Ishikawa (cell line): ENCODE results near the gene LHFPL2.

ENCODE experiments used
- CEBPB ChIP-seq: IDR thresholded peaks from 2 replicates; pipeline ENCODE4 v1.6.1; 2012
- CREB1 ChIP-seq: IDR thresholded peaks from 2 replicates; pipeline ENCODE4 v1.6.1; 2012; ENCODE audit warnings: low read depth
- EGR1 ChIP-seq: IDR thresholded peaks from 2 replicates; pipeline ENCODE4 v1.6.1; 2012
- EP300 ChIP-seq: IDR thresholded peaks from 2 replicates; pipeline ENCODE4 v1.6.1; 2012; ENCODE audit warnings: borderline replicate concordance
- FOXM1 ChIP-seq: IDR thresholded peaks from 2 replicates; pipeline ENCODE4 v1.6.1; 2012; ENCODE audit warnings: low read depth, borderline replicate concordance
- MAX ChIP-seq: IDR thresholded peaks from 2 replicates; pipeline ENCODE4 v1.6.1; 2012
- NFIC ChIP-seq: IDR thresholded peaks from 2 replicates; pipeline ENCODE4 v1.6.1; 2012
- RAD21 ChIP-seq: IDR thresholded peaks from 2 replicates; pipeline ENCODE4 v1.6.1; 2012; ENCODE audit warnings: low read depth
- TAF1 ChIP-seq: IDR thresholded peaks from 2 replicates; pipeline ENCODE4 v1.6.1; 2012; ENCODE audit warnings: low read depth, mild to moderate bottlenecking
- TCF12 ChIP-seq: IDR thresholded peaks from 2 replicates; pipeline ENCODE4 v1.6.1; 2012; ENCODE audit warnings: low read depth
- TEAD4 ChIP-seq: IDR thresholded peaks from 2 replicates; pipeline ENCODE4 v1.6.1; 2012
- USF1 ChIP-seq: IDR thresholded peaks from 2 replicates; pipeline ENCODE4 v1.6.1; 2012
- YY1 ChIP-seq: IDR thresholded peaks from 2 replicates; pipeline ENCODE4 v1.6.1; 2012; ENCODE audit warnings: low read depth
- ZBTB7A ChIP-seq: IDR thresholded peaks from 2 replicates; pipeline ENCODE4 v1.6.1; 2012; ENCODE audit warnings: low read depth
- TF ChIP-seq, protein P1 (sequence below): IDR thresholded peaks from 2 replicates; pipeline ENCODE4 v1.6.1; 2012; ENCODE audit warnings: low read depth, mild to moderate bottlenecking

The LHFPL2 gene

GRCh38 chr5:78568676-78569075 lies 79.9 kb downstream of the LHFPL2 start:
- TF ChIP-seq CEBPB (no peak), RAD21 (no peak), TEAD4 (no peak), NFIC (no peak), TAF1 (no peak), CREB1 (no peak), EP300 (no peak), EGR1 (no peak), YY1 (no peak), MAX (no peak), USF1 (no peak), ZBTB7A (no peak), TCF12 (no peak), FOXM1 (no peak)
- TF ChIP-seq, protein P1, sequence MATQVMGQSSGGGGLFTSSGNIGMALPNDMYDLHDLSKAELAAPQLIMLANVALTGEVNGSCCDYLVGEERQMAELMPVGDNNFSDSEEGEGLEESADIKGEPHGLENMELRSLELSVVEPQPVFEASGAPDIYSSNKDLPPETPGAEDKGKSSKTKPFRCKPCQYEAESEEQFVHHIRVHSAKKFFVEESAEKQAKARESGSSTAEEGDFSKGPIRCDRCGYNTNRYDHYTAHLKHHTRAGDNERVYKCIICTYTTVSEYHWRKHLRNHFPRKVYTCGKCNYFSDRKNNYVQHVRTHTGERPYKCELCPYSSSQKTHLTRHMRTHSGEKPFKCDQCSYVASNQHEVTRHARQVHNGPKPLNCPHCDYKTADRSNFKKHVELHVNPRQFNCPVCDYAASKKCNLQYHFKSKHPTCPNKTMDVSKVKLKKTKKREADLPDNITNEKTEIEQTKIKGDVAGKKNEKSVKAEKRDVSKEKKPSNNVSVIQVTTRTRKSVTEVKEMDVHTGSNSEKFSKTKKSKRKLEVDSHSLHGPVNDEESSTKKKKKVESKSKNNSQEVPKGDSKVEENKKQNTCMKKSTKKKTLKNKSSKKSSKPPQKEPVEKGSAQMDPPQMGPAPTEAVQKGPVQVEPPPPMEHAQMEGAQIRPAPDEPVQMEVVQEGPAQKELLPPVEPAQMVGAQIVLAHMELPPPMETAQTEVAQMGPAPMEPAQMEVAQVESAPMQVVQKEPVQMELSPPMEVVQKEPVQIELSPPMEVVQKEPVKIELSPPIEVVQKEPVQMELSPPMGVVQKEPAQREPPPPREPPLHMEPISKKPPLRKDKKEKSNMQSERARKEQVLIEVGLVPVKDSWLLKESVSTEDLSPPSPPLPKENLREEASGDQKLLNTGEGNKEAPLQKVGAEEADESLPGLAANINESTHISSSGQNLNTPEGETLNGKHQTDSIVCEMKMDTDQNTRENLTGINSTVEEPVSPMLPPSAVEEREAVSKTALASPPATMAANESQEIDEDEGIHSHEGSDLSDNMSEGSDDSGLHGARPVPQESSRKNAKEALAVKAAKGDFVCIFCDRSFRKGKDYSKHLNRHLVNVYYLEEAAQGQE: no peak

DNA sequence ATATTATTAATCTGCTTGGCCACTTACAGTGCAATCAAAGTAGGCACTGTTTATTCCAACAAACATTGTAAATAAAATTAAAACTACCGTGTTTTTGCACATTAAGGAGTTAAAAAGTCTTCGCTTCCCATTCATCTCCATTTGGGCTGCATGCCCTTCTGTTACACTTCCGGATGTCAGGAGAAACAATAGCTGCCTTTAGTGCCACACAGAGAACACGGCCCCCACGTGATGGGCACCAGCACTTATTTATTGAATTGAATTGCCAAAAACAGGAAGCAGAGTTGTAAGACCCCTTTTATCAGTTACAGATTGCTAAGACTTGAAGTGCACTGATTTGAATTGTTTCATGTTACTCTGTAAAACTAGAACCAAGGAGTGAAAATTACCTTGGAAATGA lies 80.4 kb downstream of the LHFPL2 start:
- no peak for TF ChIP-seq EGR1
- TF ChIP-seq MAX: 0 out of 2 replicates have a peak, but pooled peaks have one; percentile 41
- TF ChIP-seq USF1: peak; percentile 79

- TF ChIP-seq CREB1: no peak
- TF ChIP-seq CEBPB: no peak
- no peak for TF ChIP-seq USF1
- TF ChIP-seq MAX: no peak
- TF ChIP-seq TEAD4: no peak
- TF ChIP-seq EGR1: no peak
- no peak for TF ChIP-seq ZBTB7A
- TF ChIP-seq NFIC: no peak
- no peak for TF ChIP-seq YY1
- TF ChIP-seq EP300: no peak
- no peak for TF ChIP-seq RAD21
- no peak for TF ChIP-seq TCF12
- TF ChIP-seq FOXM1: no peak
- TF ChIP-seq, protein P1: no peak
- TF ChIP-seq TAF1: no peak
Measured at GRCh38 chr5:78567617-78568016, 81.0 kb downstream of the LHFPL2 start.

GRCh38 chr5:78566747-78567425 lies 81.7 kb downstream of the LHFPL2 start:
- TF ChIP-seq CREB1 (no peak), TCF12 (no peak), FOXM1 (no peak), ZBTB7A (no peak), CEBPB (no peak), NFIC (no peak), TAF1 (no peak), TEAD4 (no peak), MAX (no peak), USF1 (no peak), EP300 (no peak), EGR1 (no peak), YY1 (no peak), RAD21 (no peak)
- TF ChIP-seq, protein P1: no peak
